ENCODE results near the gene DGKA.
A peak's percentile ranks its signal among the peaks of the same experiment; 100 is the strongest.

DGKA gene

DNA sequence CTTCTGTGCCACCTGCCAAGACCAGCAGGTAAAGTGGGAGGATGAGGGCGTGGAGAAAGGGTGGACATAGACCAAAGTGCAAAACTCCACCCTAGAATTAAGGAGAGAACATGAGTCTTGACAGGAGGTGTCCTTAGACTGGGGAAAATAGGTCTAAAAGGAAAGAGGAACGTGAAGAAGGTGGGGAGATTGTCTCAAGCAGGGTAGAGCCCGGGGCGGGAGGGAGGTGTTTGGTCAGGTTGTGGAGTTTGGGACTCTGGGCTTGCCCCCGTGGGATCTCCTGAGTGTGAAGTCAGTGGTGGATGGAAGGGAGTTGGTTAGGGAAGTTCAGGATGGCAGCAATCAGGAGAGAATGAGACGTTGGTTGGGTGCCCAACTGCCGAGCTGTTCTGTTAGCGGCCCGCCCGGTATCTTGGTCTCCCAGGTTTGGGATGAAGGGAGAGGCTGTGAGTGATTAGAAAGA lies 386 bp downstream of the DGKA start:
- peak overlapping the region; percentile 36 for H3K4me3 ChIP-seq (ENCODE audit: low read depth, low read length)

DNA sequence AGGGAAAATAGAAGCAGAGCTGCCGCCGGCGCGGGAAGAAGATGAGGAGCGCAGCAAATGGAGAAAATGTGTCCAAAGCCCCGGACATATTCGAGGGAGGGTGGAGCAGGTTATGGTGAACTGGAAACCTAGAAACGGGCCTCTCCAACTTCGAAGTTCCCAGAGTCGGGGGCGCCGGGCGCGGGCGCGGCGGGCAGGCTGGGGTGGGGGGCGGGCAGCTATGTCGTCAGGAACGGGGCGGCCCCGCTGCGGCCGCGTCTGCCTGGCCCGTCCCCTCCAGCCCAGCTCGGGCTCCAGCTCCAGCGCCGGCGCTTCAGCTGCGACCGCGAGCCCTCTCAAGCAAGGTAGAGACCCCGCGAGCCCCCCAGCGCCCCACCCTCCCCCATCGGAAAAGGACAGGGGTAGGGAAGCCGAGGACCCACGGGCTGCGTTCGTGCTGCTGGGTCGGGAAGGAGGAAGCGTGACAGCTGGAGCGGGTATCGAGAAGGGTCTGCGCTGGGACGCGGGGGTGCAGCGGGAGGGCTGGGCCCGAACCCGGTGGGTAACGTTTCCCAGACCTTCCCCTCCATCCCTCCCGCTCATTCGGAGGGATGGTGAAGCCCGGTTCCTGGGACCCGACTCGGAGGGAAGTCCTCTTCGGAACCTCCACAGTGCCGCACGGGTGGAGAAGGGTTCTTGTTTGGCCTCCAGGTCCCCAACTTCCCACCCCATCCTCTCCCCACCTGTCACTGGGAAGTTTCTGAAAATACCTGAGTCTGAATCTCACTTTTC lies 1.0 kb downstream of the DGKA start:
- peak overlapping the region; percentile 59 for H3K4me3 ChIP-seq (ENCODE audit: low read depth, low read length)

DNA sequence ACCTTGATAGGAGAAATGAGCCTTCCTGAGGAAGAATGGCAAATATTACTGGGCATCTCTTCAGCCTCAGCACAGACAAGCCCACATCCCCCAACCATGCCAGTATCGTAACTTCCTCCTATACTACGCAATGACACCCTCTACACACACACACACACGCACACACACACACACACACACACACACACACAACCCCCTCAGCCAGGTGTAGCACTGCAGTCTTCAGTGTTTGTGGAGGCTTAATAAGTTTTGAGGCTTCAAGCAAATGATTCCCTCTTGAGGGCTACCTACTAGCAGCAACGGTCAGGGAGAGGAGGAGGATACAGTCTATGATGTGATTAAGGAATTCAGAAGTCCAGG lies 1.6 kb downstream of the DGKA start:
- peak overlapping the region; percentile 59 for H3K4me3 ChIP-seq (ENCODE audit: low read depth, low read length)

DNA sequence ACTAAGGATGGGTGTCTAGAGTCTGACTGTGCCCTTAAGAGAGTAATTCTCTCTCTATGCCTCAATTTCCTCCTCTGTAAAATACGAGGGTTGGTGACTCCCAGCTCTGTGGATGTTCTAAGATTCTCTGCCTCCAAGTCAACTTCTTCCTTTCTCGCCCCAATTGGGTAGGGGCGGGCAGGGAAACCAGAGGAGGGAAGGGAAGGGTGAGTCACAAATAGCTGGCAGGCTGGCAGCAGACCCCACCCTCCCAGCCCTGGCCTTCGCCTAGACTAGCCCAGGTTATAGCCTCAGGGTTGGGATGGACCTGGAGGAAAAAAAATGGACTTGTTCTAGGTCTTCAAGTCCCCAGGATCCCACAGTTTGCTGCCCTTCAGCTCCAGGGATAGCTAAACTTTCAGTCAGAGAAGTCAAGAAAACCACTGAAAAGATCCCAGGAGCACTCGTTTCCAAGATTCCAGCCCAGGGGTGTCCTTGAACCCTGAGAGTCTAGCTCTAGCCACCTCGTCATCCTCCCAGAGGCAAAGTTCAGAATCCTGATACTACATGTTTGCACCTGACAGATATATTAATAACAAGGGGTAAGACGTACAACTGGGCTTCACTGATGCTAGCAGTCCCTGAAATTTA lies 2.3 kb downstream of the DGKA start:
- no peak overlapping the region for H3K4me3 ChIP-seq (ENCODE audit: low read depth, low read length)

DNA sequence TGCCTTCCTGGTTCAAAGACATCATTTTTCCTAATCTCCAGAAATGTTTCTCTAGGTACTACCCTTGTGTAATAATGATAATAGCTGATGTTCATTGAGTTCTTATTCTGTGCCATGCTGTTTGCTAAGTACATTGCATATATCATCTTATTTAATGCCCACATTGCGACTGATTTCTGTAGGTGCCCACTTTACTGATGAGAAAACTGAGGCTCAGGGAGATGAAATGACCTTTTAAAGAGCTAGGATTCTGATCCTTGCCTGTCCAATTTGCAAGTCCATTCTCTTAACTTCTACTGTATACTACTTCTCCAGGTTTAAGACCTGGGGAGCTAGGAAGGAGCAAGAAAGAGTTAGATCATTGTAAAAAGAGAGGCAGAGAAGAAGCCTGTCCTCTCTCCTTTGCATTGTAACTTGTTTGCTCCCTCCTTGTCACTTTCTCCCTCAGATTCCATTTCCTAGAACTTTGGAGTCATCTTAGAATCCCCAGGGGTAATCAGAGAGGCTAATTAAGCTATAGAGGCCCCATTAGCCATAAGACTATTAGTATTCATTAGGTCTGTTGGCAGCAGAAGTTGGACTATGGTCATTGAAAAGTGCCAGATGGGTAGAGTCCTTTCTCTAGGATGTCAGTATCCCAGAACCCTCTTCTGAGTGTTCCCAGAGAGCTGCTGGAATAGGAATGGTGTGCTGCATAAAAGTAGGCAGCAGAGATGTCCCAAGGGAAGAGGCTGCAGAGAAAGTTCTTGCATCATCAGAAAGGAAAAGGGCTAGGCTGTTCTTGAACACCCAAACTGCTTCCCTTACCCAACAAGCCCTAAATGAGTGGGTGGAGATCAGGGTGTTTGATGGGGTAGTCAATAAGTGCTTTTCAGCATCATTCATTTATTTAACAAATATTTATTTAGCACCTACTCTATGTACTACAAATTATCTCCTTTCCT lies 3.1 kb downstream of the DGKA start:
- H3K4me3 ChIP-seq (ENCODE audit: low read depth, low read length): no peak overlapping the region

DNA sequence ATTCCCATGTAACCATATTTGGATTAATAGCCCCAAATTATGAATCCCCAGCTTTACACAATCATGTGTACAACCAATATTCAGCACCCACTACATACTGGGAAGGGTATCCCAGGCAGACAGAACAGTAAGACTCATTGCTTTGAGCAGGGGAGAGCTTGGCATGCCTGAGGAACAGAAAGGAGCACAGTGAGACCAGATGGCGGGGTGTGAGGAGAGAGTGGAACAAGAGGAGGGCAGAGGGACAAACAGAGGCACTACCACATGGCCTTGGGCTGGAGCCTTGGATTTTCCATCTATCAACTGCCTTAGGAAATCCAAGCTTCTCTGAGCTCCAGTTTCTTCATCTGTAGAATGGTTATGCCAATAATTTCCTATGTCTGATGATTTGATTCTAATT lies 3.8 kb downstream of the DGKA start:
- no peak overlapping the region for H3K4me3 ChIP-seq (ENCODE audit: low read depth, low read length)

DNA sequence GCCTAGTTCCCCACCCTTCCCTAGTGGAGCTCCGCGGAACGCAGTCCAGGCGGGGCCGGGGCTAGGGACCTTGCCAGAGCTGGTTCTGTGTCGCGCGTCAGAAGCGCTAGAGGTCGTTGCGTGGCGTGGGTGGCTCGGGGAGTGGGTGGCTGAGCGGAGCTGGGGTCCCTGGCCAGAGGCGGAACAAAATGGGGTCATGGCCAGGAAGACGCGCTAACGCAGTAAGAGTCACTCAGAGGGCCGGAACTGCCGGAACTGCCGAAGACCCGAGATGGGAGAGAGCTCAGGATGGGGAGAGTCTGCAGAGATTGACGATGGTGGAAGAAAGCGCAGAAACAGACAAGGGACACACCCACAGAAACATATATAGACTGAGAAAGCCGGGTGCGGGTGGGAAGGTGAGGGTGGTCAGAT lies 4.8 kb downstream of the DGKA start:
- no peak overlapping the region for H3K4me3 ChIP-seq (ENCODE audit: low read depth, low read length)

DNA sequence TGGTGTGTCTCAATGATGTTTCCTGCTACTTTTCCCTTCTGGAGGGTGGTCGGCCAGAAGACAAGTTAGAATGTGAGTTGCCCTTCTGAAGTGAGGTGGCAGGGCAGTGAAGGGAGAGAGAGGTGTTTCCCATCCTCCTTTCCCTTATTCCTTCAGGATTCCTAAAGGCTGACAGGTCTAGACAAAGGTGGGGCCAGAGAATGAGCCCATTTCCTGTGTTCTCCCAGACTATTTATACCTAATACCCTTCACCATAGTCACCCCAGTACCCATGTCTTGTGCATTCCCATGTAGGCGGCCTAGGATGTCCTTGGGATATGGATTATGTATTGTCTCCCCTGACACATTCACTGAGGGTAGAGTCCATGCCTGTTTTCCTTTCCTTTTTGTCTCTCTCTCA lies 7.0 kb downstream of the DGKA start:
- no peak overlapping the region for H3K4me3 ChIP-seq (ENCODE audit: low read depth, low read length)

DNA sequence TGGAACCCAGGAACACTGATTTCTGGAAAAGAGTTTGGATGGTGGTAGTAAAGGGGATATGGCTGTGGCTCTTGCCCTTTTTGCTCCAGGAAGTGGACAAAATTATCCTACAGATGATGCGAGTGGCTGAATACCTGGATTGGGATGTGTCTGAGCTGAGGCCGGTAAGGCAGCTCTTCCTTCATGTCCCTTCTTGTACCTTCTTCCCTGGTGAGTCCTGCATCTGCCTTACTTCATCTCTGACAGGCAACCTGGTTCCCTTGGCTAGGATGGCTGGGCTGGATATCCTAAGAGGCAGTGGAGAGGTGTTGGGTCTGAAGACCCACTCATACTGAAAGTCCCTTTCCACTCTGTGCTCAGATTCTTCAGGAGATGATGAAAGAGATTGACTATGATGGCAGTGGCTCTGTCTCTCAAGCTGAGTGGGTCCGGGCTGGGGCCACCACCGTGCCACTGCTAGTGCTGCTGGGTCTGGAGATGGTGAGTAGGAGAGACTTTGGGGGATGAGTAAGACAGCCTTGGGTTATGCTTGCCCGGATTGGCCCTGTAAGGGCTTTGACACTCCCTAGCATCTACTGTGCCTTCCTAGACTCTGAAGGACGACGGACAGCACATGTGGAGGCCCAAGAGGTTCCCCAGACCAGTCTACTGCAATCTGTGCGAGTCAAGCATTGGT lies 8.0 kb downstream of the DGKA start:
- H3K4me3 ChIP-seq (ENCODE audit: low read depth, low read length): no peak overlapping the region

DNA sequence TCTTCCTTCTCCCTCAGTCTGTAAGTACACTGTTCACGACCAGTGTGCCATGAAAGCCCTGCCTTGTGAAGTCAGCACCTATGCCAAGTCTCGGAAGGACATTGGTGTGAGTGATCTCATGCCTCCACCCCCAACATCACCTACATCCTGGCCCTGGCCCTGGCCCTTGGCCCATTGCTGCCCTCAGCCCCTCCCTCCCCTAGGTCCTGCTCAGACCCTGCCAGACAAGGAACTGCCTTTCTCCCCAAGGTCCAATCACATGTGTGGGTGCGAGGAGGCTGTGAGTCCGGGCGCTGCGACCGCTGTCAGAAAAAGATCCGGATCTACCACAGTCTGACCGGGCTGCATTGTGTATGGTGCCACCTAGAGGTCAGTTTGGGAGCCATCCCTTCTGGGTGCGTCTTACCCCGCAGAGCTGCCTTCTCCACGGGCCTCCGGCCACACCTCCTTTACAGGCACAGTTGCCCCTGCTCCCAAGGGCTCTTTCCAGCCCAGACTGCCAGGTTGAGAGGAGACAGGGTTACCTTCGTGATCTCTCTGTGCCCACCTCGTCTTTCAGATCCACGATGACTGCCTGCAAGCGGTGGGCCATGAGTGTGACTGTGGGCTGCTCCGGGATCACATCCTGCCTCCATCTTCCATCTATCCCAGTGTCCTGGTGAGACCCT lies 9.2 kb downstream of the DGKA start:
- no peak overlapping the region for H3K4me3 ChIP-seq (ENCODE audit: low read depth, low read length)

DNA sequence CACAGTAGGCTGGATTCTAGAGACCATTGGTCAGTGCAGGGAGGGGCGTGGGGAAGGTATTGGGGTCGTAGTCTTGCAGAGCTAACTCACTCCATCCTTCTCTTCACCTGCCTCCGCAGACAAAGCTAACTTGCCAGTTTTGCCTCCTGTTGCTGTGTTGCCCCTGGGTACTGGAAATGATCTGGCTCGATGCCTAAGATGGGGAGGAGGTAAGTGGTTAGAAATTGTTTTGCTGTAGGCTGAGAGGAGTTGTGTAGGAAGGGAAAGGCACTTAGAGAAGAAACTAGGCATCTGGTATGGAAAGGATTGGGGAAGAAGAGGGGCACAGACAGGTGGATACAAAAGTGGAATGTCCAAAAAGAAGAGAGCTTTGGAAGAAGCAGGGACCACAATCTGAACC lies 11.1 kb downstream of the DGKA start:
- H3K4me3 ChIP-seq (ENCODE audit: low read depth, low read length): no peak overlapping the region

DNA sequence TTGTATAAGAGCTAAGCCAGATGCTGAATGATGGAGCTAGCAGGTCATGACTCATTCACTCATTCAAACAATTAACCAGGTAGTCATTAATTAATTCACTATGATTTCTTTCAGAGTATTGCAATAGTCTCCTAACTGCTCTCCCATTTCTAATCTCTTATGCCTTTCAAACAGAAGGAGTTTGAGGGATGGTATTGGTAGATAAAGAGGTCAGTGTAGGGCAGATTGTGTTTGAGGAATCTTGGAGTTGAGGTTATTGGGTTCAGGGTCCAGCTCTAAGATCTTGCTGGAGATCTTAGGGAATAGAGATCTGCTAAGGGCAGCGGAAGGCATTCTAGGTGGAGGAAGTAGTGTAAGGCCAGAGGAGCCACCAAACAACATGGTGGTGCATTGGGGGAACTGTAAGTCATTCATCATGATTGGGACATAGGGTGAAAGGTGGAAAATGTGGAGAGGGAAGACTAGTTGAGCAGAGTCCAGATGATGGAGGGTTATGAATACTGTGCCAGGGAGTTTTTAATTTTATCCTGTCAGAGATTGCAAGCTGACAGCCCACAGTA lies 11.7 kb downstream of the DGKA start:
- no peak overlapping the region for H3K4me3 ChIP-seq (ENCODE audit: low read depth, low read length)

DNA sequence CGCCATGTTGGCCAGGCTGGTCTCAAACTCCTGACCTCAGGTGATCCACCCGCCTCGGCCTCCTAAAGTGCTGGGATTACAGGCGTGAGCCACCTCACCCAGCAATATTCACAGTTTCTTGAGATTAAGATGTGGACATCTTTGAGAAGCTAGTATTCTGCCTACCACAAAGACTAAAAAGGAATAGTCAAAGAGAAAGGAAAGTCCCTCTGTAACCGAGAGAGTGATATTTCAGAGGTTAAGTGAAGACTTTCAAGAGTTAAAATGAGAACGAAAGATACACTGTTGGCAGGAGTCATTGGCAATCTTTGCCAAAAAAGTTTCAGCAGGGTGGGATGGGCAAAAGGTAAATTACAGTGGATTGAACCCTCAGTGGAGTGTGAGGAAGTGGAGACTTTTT lies 15.6 kb downstream of the DGKA start:
- H3K4me3 ChIP-seq (ENCODE audit: low read depth, low read length): no peak overlapping the region

DNA sequence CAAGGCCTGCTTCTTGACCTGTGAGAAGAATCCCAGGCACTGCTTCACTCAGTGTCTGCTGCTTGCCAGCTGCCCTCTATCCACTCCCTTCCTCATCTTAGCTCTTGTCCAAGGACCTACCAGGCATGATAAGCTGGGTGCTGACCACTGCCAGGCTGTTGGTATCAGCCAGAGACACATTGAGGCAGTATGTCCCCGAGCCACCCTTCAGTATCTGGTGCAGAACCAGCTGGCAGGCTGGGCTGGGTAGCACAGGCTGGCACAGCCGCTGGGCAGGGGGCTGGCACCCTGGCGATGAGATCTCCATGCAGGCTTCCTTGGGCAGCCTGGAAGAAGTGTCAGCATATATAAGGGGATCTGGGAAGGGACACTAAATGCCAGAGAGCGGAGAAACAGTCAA lies 24.4 kb downstream of the DGKA start:
- no peak overlapping the region for H3K4me3 ChIP-seq (ENCODE audit: low read depth, low read length)

DNA sequence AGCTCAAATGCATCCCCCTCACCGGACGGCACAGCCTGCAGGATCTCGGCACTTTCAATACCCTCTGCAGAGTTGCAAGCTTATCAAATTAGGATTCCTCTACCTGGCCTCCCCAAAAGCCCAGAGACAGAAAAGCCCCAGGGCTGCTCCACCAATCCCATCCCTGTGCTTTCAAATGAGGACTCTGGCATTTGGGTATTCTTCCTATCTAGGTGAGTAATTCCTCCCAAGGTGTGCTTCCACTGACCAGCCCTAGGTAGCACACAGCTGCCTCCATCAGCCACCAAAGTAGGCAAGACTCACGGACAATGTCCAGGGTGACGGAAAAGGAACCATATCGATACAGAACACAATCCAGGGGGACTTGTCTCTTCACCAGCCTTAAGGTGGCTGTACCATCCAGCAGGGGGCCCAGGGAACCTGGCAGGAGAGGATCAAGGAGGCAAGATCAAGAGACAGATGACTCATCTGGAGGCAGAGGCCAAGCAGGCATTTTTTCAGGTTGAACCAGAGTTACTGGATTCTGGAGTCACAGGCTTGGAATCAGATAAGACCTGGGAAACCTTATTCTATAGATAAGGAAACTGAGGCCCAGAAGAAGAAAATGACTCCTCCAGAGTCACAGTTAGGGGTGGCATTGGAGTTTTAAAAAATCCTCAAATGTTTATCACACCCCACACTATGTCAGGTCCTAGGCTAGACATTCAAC lies 25.0 kb downstream of the DGKA start:
- no peak overlapping the region for H3K4me3 ChIP-seq (ENCODE audit: low read depth, low read length)

DNA sequence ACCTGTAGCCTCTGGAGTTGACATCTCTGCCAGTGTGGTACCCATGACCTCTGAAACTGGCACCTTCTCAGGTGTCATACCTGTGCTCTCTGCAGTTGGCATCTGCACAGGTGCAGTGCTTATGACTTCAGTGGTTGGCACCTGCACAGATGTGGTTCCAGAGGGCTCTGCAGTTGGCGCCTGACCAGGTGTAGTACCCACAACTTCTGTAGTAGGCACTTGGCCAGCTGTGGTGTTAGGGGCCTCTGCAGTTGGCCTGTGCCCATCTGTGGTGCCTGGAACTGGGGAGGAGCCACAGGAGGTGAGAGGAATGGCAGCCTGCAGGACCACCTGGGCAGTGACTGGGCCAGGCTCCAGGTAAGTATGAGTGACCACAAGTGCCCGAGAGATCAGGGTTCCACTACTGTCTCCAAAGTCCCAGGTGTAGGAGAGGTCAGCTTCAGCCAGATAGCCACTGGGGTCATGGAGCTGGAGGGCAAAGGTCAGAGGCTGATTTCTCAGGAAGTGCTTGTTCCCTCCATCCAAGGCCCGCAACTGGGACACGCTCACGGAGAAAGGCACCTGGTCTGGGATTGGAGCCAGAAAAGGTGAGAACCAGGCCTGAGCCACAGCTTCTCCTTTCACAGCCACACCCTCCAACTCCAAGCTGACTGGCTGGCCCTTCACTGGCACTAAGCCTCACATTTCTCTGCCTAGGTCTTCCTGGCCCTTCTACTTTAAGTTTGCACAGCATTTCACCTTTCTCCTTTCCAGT lies 26.3 kb downstream of the DGKA start:
- H3K4me3 ChIP-seq (ENCODE audit: low read depth, low read length): no peak overlapping the region

DNA sequence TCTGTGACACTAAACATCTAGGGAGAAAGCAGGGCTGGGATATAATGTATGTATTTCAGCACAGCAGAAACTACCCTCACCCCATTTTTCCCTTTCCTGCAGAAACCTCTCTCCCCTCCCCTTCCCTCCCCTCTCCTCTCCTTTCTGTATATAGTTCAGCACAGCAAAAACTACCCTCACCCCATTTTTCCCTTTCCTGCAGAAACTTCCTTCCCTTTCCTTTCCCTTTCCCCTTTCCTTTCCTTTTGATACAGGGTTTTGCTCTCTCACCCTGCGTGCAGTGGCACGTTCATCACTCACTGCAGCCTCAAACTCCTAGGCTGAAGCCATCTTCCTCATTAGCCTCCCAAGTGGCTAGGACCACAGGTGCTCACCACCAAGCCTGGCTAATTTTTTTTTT lies 32.8 kb downstream of the DGKA start:
- no peak overlapping the region for H3K4me3 ChIP-seq (ENCODE audit: low read depth, low read length)

DNA sequence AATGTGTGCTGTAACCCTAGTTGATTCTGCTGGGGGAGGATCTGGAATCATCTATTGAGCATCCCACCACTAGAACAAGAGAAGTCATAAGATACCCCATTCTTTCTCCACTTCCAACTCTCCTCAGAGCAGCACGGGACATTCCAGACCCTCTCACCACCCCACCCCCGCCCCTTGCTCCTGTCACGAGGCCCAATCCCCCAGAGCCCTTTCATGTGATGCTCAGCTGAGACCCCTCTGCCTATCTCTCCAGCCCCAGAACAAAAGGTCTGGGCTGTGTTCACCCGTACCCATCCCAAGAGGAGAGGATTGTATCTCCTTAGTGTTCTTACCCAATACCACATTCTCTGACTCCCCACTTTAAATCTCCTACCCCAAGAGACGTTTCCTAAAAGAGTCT lies 34.3 kb downstream of the DGKA start:
- peak overlapping the region; percentile 0 for H3K4me3 ChIP-seq (ENCODE audit: low read depth, low read length)

DNA sequence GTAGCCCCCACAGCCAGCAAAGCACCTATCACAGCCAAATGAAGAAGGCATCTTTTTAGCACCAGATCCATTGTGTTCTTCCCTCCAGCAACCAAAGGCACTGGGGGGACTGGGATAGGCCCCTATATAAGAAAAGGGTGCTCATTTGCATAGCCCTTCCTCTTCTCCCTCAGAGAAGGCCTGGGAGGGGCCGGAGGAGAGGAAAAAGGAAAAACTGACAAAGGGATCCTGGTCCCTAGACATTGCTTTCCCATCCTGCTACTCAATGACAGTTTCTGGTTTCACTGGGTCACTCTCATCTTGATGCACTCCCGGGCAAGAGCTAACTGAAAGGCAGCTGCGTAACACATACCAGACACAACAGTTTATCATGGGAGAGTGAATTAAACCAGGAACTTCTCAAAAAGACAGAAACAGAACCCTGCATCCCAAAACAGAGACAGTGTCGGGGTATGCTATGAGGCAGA lies 35.0 kb downstream of the DGKA start, which contains the start of gene PMEL:
TSS of gene PMEL (minus strand) at position 102 of the 467 bp plus-strand sequence. CDS start at position 71, 31 bp downstream.
- H3K4me3 ChIP-seq (ENCODE audit: low read depth, low read length): peak within 1 kb of the TSS; percentile 73
